HG02588 (cell line): ENCODE results near the gene FBXO31.

Experiments used
- ATAC-seq: cut with Tn5 transposase; IDR thresholded peaks from one replicate; pipeline ENCODE4 v1.9.1; 2021; ENCODE audit warnings: mild to moderate bottlenecking, moderate library complexity; ENCODE audit not compliant: unreplicated experiment

FBXO31 gene

GRCh38 chr16:87383505-87384161 is at the start of gene FBXO31:
TSS of gene FBXO31 (minus strand) at chr16:87383776. CDS start at chr16:87383744, 32 bp downstream.
- ATAC-seq: peak; percentile 44

- no peak for ATAC-seq
Observed at GRCh38 chr16:87432330-87432915, 48.8 kb upstream of the FBXO31 start.

GRCh38 chr16:87431926-87432325 is 48.4 kb upstream of the FBXO31 start:
- ATAC-seq: no peak

GRCh38 chr16:87426423-87427215 is 43.0 kb upstream of the FBXO31 start:
- ATAC-seq: no peak

- ATAC-seq: no peak
Observed at GRCh38 chr16:87425941-87426340, 42.4 kb upstream of the FBXO31 start.

GRCh38 chr16:87424266-87424665 is 40.7 kb upstream of the FBXO31 start:
- ATAC-seq: no peak

GRCh38 chr16:87423429-87423828 is 39.9 kb upstream of the FBXO31 start:
- ATAC-seq: no peak

GRCh38 chr16:87422106-87422505 is 38.5 kb upstream of the FBXO31 start:
- ATAC-seq: no peak

GRCh38 chr16:87421003-87421912 is 37.7 kb upstream of the FBXO31 start:
- no peak for ATAC-seq

GRCh38 chr16:87420026-87421002 is 36.7 kb upstream of the FBXO31 start:
- no peak for ATAC-seq

- no peak for ATAC-seq
Observed at GRCh38 chr16:87418644-87419043, 35.1 kb upstream of the FBXO31 start.

GRCh38 chr16:87418216-87418615 is 34.6 kb upstream of the FBXO31 start:
- ATAC-seq: no peak

- no peak for ATAC-seq
Observed at GRCh38 chr16:87417528-87417910, 33.9 kb upstream of the FBXO31 start.

- no peak for ATAC-seq
Observed at GRCh38 chr16:87416826-87417527, 33.4 kb upstream of the FBXO31 start.

- ATAC-seq: no peak
Observed at GRCh38 chr16:87415441-87415840, 31.9 kb upstream of the FBXO31 start.

GRCh38 chr16:87414251-87414680 is 30.7 kb upstream of the FBXO31 start:
- ATAC-seq: no peak

GRCh38 chr16:87412996-87413421 is 29.4 kb upstream of the FBXO31 start:
- no peak for ATAC-seq

GRCh38 chr16:87412371-87412995 is 28.9 kb upstream of the FBXO31 start:
- ATAC-seq: no peak
